ENCODE measurements around the gene EXOSC7. TPM values are rescaled to one million over a fixed set of nuclear protein-coding genes. Genes with fewer than 3 reads are reported as not detected.

Gene EXOSC7
- total RNA-seq, 1 donor from 2014 or later = 15.2 TPM

- no peak for DNase-seq (ENCODE audit: low spot score)
Measured at GRCh38 chr3:45054196-45054857, 78.3 kb downstream of the EXOSC7 start.

GRCh38 chr3:45055032-45055410, 79.0 kb downstream of the EXOSC7 start:
- DNase-seq (ENCODE audit: low spot score) = no peak

- no peak for DNase-seq (ENCODE audit: low spot score)
Measured at GRCh38 chr3:45055411-45056143, 79.5 kb downstream of the EXOSC7 start.

- no peak for DNase-seq (ENCODE audit: low spot score)
Measured at GRCh38 chr3:45056608-45057301, 80.7 kb downstream of the EXOSC7 start.

DNA sequence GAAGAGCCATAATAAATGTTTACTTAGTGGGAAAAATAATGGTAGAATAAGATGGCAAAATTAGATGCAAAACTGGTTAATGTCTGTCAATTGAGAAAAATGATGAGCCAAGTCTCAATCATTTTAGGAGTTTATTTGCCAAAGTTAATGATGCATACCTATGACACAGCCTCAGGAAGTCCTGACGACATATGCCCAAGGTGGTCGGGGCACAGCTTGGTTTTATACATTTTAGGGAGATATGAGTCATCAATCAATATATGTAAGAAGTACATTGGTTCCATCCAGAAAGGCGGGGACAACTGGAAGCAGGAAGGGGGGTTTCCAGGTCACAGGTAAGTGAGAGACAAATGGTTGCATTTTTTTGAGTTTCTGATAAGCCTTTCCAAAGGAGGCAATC, 81.5 kb downstream of the EXOSC7 start:
- DNase-seq (ENCODE audit: low spot score) = no peak

GRCh38 chr3:45059132-45059531, 83.1 kb downstream of the EXOSC7 start:
- DNase-seq (ENCODE audit: low spot score) = no peak

DNA sequence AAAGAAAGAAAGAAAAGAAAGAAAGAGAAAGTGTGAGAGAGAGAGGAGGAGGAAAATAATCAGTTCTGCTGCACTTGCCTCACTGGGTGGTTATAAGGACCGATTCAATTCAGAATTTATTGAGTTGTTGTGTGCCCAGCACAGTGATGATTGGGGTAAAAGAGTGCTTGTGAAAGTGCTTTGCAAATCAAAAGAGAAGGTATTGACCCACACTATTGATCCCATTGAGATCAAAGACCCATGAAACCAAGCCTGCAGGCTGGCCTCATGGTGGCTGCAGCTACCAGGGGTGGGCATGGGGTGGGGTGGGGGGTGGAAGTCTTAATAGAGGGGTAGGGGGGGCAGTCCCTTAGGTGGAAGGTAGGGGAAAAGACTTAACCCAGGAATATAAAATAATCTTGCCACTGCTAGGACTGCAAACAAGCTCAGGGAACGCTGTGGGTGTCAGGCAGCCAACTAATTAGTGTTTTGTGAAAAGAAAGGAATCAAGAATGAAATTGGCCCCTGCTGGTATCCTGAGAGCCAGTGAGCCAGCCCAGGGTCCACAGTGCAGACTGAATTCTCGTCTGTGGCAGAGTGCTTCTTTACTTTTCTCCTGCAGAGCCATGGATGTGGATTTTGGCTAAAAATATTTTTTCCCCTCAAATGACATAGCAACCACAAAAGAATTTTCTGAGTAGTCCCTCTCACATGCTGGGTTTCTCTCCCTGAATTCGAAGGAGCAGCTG, 84.3 kb downstream of the EXOSC7 start:
- no peak for DNase-seq (ENCODE audit: low spot score)

Other genes with a start within 250 kb of the EXOSC7 start
- gene ZNF501, start 246.6 kb upstream of the EXOSC7 start, total RNA-seq (ENCODE audit: insufficient read depth, low replicate concordance) = 14.0 TPM
- gene KIAA1143, start 214.6 kb upstream of the EXOSC7 start, total RNA-seq (ENCODE audit: insufficient read depth, low replicate concordance) = 26.7 TPM
- 5.3 TPM for gene KIF15, start 214.4 kb upstream of the EXOSC7 start, total RNA-seq (ENCODE audit: insufficient read depth, low replicate concordance)
- 24.8 TPM for gene TMEM42, start 114.3 kb upstream of the EXOSC7 start, total RNA-seq (ENCODE audit: insufficient read depth, low replicate concordance)
- 3.1 TPM for gene TGM4, start 101.6 kb upstream of the EXOSC7 start, total RNA-seq (ENCODE audit: insufficient read depth, low replicate concordance)
- gene ZDHHC3, start 70 bp upstream of the EXOSC7 start, total RNA-seq (ENCODE audit: insufficient read depth, low replicate concordance) = 53.7 TPM
- 18.3 TPM for gene CLEC3B, start 50.1 kb downstream of the EXOSC7 start, total RNA-seq (ENCODE audit: insufficient read depth, low replicate concordance)
- 0.72 TPM for gene CDCP1, start 170.1 kb downstream of the EXOSC7 start, total RNA-seq (ENCODE audit: insufficient read depth, low replicate concordance)